Naive thymus-derived CD4-positive, alpha-beta T cell (primary cell): ENCODE measurements around the gene ACE. TPM values are rescaled to one million over a fixed set of nuclear protein-coding genes. Genes with fewer than 3 reads are reported as not detected.
A peak's percentile ranks its signal among the peaks of the same experiment; 100 is the strongest.

Source experiments
- ATAC-seq: fragments of 150-1000 bp; cut with Tn5 transposase; 2 replicates; pipeline ENCODE4 v1.10.0; 2021; ENCODE audit warnings: mild to moderate bottlenecking, moderate library complexity
- CTCF ChIA-PET: fragments of 350-600 bp; sonication (Branson Sonifier 250); formaldehyde crosslinking; loops from one replicate; lab custom pipeline; 2021; ENCODE audit warnings: antibody characterized with exemption; lab: Charles Lee
- POLR2A ChIA-PET: fragments of 350-600 bp; sonication (Branson Sonifier 250); formaldehyde crosslinking; loops from one replicate; lab custom pipeline; 2021; ENCODE audit warnings: antibody characterized with exemption, inconsistent platforms; lab: Charles Lee
- DNase-seq, 9 donors: peaks; one replicate each; pipeline versions ENCODE4 v3.0.0 to v3.0.0-alpha.2; 2020 to 2022; ENCODE audit warnings: mixed read lengths in 1 of 9
- H3K27ac ChIP-seq: one replicate; pipeline ENCODE4 v1.7.0; 2013; ENCODE audit warnings: mild to moderate bottlenecking, low read depth, low read length, moderate library complexity
- H3K27me3 ChIP-seq, 2 donors: one replicate each; pipeline ENCODE4 v1.7.0; 2013; ENCODE audit warnings: low read length in 2 of 2, mild to moderate bottlenecking in 2 of 2, moderate library complexity in 2 of 2; ENCODE audit not compliant: control insufficient read depth in 2 of 2, insufficient read depth in 2 of 2
- H3K36me3 ChIP-seq, 3 experiments: 1 replicate in 2 of 3; 2 replicates in 1 of 3; pipeline ENCODE4 v1.7.0; 2013; ENCODE audit warnings: low read length in 3 of 3, mild to moderate bottlenecking in 3 of 3, moderate library complexity in 1 of 3; ENCODE audit not compliant: insufficient read depth in 3 of 3, control insufficient read depth in 2 of 3
- H3K4me1 ChIP-seq, 2 donors: one replicate each; pipeline ENCODE4 v1.7.0; 2013; ENCODE audit warnings: low read length in 2 of 2, mild to moderate bottlenecking in 2 of 2, moderate library complexity in 1 of 2; ENCODE audit not compliant: control insufficient read depth in 2 of 2, insufficient read depth in 2 of 2
- H3K4me3 ChIP-seq: 2 replicates; pipeline ENCODE4 v1.7.0; 2013; ENCODE audit warnings: mild to moderate bottlenecking, low read length
- H3K9me3 ChIP-seq, 3 experiments: 1 replicate in 2 of 3; 2 replicates in 1 of 3; pipeline ENCODE4 v1.7.0; 2013; ENCODE audit warnings: low read length in 3 of 3; ENCODE audit not compliant: control insufficient read depth in 2 of 3
- H3K27ac Mint-ChIP-seq, 9 donors: one replicate each; pipeline ENCODE4 v1.8.0; 2020 to 2022; ENCODE audit warnings: mixed read lengths in 9 of 9, mild to moderate bottlenecking in 8 of 9, moderate library complexity in 5 of 9, inconsistent platforms in 2 of 9
- H3K27me3 Mint-ChIP-seq, 5 donors: one replicate each; pipeline ENCODE4 v1.8.0; 2021 to 2022; ENCODE audit warnings: mixed read lengths in 5 of 5, mild to moderate bottlenecking in 1 of 5
- H3K36me3 Mint-ChIP-seq, 5 donors: one replicate each; pipeline ENCODE4 v1.8.0; 2020 to 2022; ENCODE audit warnings: mixed read lengths in 5 of 5, mild to moderate bottlenecking in 3 of 5, inconsistent platforms in 1 of 5
- H3K4me1 Mint-ChIP-seq, 7 donors: one replicate each; pipeline ENCODE4 v1.8.0; 2020 to 2022; ENCODE audit warnings: mixed read lengths in 7 of 7, mild to moderate bottlenecking in 3 of 7, inconsistent platforms in 1 of 7
- H3K4me3 Mint-ChIP-seq, 10 donors: one replicate each; pipeline ENCODE4 v1.8.0; 2020 to 2022; ENCODE audit warnings: mild to moderate bottlenecking in 10 of 10, mixed read lengths in 10 of 10, moderate library complexity in 6 of 10, inconsistent platforms in 2 of 10
- H3K9me3 Mint-ChIP-seq, 11 donors: one replicate each; pipeline ENCODE4 v1.8.0; 2020 to 2022; ENCODE audit warnings: mixed read lengths in 11 of 11, mild to moderate bottlenecking in 4 of 11, inconsistent platforms in 1 of 11, moderate library complexity in 1 of 11
- intact Hi-C, 2 donors: fragments of 100-400 bp; cut with micrococcal nuclease; formaldehyde crosslinking; loops; one replicate each; pipeline ENCODE4 v1.15.1; 2023
- polyA plus RNA-seq, 2 donors: library from polyadenylated mRNA; unstranded; fragments of 300-500 nt; fragmentation: Illumina TruSeq; gene quantifications; one replicate each; pipeline ENCODE4 v1.2.3, GENCODE V29; 2021
- total RNA-seq, 6 experiments: library from RNA in 5 of 6; stranded (reverse) in 5 of 6; gene quantifications; 1 replicate in 5 of 6; 2 replicates in 1 of 6; pipeline ENCODE4 v1.2.3 and lab custom pipeline; 2021 to 2026

The ACE gene
- total and polyA plus RNA-seq, 7 experiments from 2014 or later, result 0.73 to 14.4 (median 2.3) TPM; not detected in 2

- Histone ChIP-seq H3K9me3 (no peaks in the 10 kb centered on the region), H3K27me3 (peaks cover 0 to 12% of the 10 kb centered on the region in 2 donors), H3K36me3 (no peaks in the 10 kb centered on the region), H3K4me1 (peaks cover 5 to 14% of the 10 kb centered on the region in 2 donors), H3K4me3 (no peak overlapping the region), H3K27ac (no peak overlapping the region)
- H3K27me3 Mint-ChIP-seq, result peaks cover 21 to 71% (median 32%) of the 10 kb centered on the region in 5 donors
- POLR2A ChIA-PET, result no interaction called here
- H3K36me3 Mint-ChIP-seq, result no peaks in the 10 kb centered on the region
- no peak for DNase-seq
- peaks cover 0 to 18% (median 8%) of the 10 kb centered on the region in 7 donors for H3K4me1 Mint-ChIP-seq
- no peak for ATAC-seq
- intact Hi-C loops, result no loop called here
- peak overlapping the region in 1 of 9 donors; percentile 32 for H3K27ac Mint-ChIP-seq
- H3K9me3 Mint-ChIP-seq, result no peaks in the 10 kb centered on the region
- CTCF ChIA-PET, result no interaction called here
- peak overlapping the region in 7 of 10 donors; percentile 2 to 83 (median 29) for H3K4me3 Mint-ChIP-seq
Measured at GRCh38 chr17:63474586-63475460, 2.0 kb upstream of the ACE start.

DNA sequence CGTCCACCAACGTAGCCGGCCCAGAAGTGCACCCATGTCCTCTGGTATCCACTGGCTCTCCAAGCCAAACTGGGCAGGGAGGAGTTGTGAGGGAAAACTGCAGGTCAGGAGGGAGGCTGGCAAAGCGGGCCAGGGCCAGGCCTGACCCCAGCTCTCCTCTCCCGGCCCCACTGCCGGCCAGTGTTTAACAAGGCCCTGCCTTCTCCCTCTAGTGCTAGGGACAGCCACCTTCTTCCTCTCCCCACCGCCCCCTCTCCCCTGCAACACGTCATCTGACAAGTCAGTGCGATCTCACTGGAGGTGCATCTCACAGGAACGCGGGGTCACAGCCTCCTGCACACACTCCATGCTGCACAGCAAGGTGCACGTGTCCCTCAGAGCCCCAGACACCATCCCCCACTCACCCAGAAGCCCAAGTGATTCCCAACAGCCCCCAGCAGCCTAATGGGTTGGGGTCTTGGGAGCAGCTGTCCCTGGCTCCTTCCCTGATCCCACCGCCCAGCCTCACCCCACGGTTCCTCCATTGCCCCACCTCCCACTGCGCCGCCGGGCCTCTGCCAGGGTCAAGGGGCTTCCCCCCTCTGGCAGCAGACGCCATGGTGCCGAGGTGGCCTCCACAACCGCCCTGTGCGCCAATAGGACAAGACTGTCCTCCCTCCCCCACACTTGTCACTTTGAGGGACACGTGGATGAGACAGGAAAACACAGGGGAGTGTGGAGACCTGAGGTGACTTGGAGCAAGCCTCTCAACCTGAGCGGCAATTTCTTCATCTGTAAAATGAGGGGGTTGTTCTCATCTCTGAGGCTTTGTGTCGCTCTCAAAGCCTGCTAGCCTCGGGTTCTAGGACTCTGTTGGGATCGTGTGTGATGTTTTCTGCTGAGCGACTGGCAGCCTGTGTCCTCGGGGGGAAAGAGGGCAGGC is 1.1 kb upstream of the ACE start:
- no peak overlapping the region for H3K4me3 ChIP-seq
- no peaks in the 10 kb centered on the region for H3K36me3 ChIP-seq
- H3K9me3 ChIP-seq, result no peaks in the 10 kb centered on the region
- peaks cover 0 to 12% of the 10 kb centered on the region in 2 donors for H3K27me3 ChIP-seq
- Mint-ChIP-seq H3K36me3 (no peaks in the 10 kb centered on the region), H3K9me3 (no peaks in the 10 kb centered on the region), H3K4me1 (peaks cover 0 to 18% (median 8%) of the 10 kb centered on the region in 7 donors), H3K27me3 (peaks cover 21 to 62% (median 30%) of the 10 kb centered on the region in 5 donors), H3K27ac (no peak overlapping the region), H3K4me3 (peak overlapping the region; percentile 13 to 83 (median 66))
- no peak overlapping the region for H3K27ac ChIP-seq
- ATAC-seq (no peak), DNase-seq (no peak)
- ChIA-PET CTCF (no interaction called here), POLR2A (no interaction called here)
- intact Hi-C loops, result loop anchor here in 1 of 2 donors (2.0 kb wide), 1 partner anchor 29 kb away; the partner anchor contains the start of gene CYB561
- peaks cover 5 to 14% of the 10 kb centered on the region in 2 donors for H3K4me1 ChIP-seq

- Mint-ChIP-seq H3K4me3 (peak overlapping the region in 9 of 10 donors; percentile 13 to 83 (median 53)), H3K9me3 (no peaks in the 10 kb centered on the region), H3K27ac (no peak overlapping the region), H3K27me3 (peaks cover 20 to 57% (median 28%) of the 10 kb centered on the region in 5 donors), H3K36me3 (no peaks in the 10 kb centered on the region), H3K4me1 (peaks cover 0 to 18% (median 8%) of the 10 kb centered on the region in 7 donors)
- H3K36me3 ChIP-seq, result no peaks in the 10 kb centered on the region
- H3K4me1 ChIP-seq, result peaks cover 5 to 14% of the 10 kb centered on the region in 2 donors
- H3K9me3 ChIP-seq, result no peaks in the 10 kb centered on the region
- DNase-seq (peak in 2 of 9 donors; percentile 6 to 30), ATAC-seq (peak; percentile 14)
- H3K27ac ChIP-seq, result no peak overlapping the region
- intact Hi-C loops, result loop anchor here in 1 of 2 donors (2.0 kb wide), 1 partner anchor 30 kb away; the partner anchor contains the start of gene CYB561
- H3K4me3 ChIP-seq, result peak overlapping the region; percentile 24
- ChIA-PET CTCF (interaction anchor here (4.2 kb wide), 1 partner anchor 50 kb away, joined by 58 read pairs; no protein-coding TSS in a partner anchor), POLR2A (no interaction called here)
- peaks cover 0 to 12% of the 10 kb centered on the region in 2 donors for H3K27me3 ChIP-seq
Measured at GRCh38 chr17:63476459-63476853, 405 bp upstream of the ACE start.

DNA sequence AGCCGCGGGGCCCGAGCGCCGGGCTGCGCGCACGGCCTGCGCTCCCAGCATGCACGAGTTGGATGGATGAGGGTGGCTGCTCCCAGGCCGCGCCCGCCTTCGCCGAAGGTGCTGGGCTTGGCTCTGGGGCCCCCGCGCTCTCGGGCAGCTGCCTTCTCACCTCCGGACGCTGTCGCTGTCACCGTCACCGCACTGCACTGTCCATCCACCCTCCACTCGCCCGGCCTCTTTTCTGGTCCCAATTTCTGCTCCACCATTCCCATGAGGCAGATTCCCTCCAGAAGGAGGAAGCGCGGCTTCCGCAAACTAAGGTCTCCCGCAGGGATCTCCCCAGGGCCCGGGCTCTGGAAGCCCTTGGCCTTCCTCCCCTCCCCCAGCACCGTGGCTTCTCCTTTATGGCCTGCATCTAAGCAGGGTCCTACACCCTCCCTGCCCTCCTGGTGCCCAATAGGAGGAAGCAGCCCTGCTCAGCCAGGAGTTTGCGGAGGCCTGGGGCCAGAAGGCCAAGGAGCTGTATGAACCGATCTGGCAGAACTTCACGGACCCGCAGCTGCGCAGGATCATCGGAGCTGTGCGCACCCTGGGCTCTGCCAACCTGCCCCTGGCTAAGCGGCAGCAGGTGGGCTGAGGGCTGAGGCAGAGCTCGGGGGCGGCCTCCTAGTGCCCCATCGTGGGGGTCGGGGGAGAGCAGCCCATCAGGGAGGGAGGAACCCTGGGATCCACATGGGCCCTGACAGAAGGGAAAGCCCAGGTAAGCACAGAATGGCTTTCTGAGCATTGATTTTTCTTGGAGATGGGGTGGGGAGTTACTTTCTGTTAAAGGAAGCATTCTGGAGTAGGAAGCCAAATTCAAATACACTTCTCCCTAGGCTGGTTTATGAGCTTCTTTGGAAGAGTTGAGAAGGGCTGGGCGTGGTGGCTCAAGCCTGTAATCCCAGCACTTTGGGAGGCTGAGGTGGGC is 899 bp downstream of the ACE start:
- Histone ChIP-seq H3K9me3 (no peaks in the 10 kb centered on the region), H3K36me3 (no peaks in the 10 kb centered on the region), H3K27ac (no peak overlapping the region), H3K27me3 (peaks cover 0 to 12% of the 10 kb centered on the region in 2 donors), H3K4me1 (peaks cover 5 to 14% of the 10 kb centered on the region in 2 donors), H3K4me3 (peak overlapping the region; percentile 8)
- Mint-ChIP-seq H3K9me3 (no peaks in the 10 kb centered on the region), H3K27me3 (peaks cover 14 to 52% (median 23%) of the 10 kb centered on the region in 5 donors), H3K36me3 (no peaks in the 10 kb centered on the region), H3K4me1 (peaks cover 0 to 18% (median 8%) of the 10 kb centered on the region in 7 donors), H3K4me3 (peak overlapping the region; percentile 32 to 83 (median 70)), H3K27ac (peak overlapping the region in 2 of 9 donors; percentile 9 to 43)
- DNase-seq (no peak), ATAC-seq (no peak)
- CTCF ChIA-PET, result interaction anchor here (0.6 to 4.2 kb wide), 6 partner anchors 9 to 842 kb away, joined by 3 to 58 read pairs (median 3); no protein-coding TSS in a partner anchor
- POLR2A ChIA-PET, result interaction anchor here (0.8 kb wide), 1 partner anchor 135 kb away, joined by 3 read pairs; no protein-coding TSS in a partner anchor
- intact Hi-C loops, result loop anchor here in 1 of 2 donors (2.0 kb wide), 2 partner anchors 31 to 135 kb away; partner anchors contain the start of gene CYB561

GRCh38 chr17:63478814-63479494 is 2.1 kb downstream of the ACE start:
- Mint-ChIP-seq H3K27ac (no peak overlapping the region), H3K9me3 (no peaks in the 10 kb centered on the region), H3K4me1 (peaks cover 0 to 18% (median 8%) of the 10 kb centered on the region in 7 donors), H3K27me3 (peaks cover 13 to 44% (median 23%) of the 10 kb centered on the region in 5 donors), H3K36me3 (no peaks in the 10 kb centered on the region), H3K4me3 (peak overlapping the region in 9 of 10 donors; percentile 13 to 67 (median 49))
- no peaks in the 10 kb centered on the region for H3K9me3 ChIP-seq
- no peak overlapping the region for H3K27ac ChIP-seq
- intact Hi-C loops, result loop anchor here (1.0 to 2.0 kb wide), 4 partner anchors 54 to 134 kb away; no protein-coding TSS in a partner anchor
- peaks cover 5 to 14% of the 10 kb centered on the region in 2 donors for H3K4me1 ChIP-seq
- peaks cover 0 to 12% of the 10 kb centered on the region in 2 donors for H3K27me3 ChIP-seq
- ChIA-PET POLR2A (interaction anchor here (0.8 to 1.1 kb wide), 3 partner anchors 54 to 133 kb away, joined by 3 read pairs; no protein-coding TSS in a partner anchor), CTCF (interaction anchor here (0.7 to 4.2 kb wide), 7 partner anchors 10 to 841 kb away, joined by 3 to 58 read pairs (median 4); partner anchors contain the start of gene MAP3K3)
- ATAC-seq (peak; percentile 84), DNase-seq (peak; percentile 41 to 75 (median 59))
- H3K36me3 ChIP-seq, result no peaks in the 10 kb centered on the region
- H3K4me3 ChIP-seq, result no peak overlapping the region
